Glutamatergic neuron (in vitro differentiated cells): ENCODE measurements around the gene SORBS2. TPM values are rescaled to one million over a fixed set of nuclear protein-coding genes. Genes with fewer than 3 reads are reported as not detected.

ENCODE experiments used
- DNase-seq: peaks from one replicate; pipeline ENCODE4 v3.0.0; 2022
- H3K27ac Mint-ChIP-seq: one replicate; pipeline ENCODE4 v1.8.0; 2020; ENCODE audit warnings: mild to moderate bottlenecking, mixed read lengths, inconsistent platforms; ENCODE audit not compliant: unreplicated experiment
- H3K27me3 Mint-ChIP-seq: one replicate; pipeline ENCODE4 v1.8.0; 2020; ENCODE audit warnings: mild to moderate bottlenecking, moderate library complexity, mixed read lengths, inconsistent platforms; ENCODE audit not compliant: unreplicated experiment
- H3K36me3 Mint-ChIP-seq: one replicate; pipeline ENCODE4 v1.8.0; 2020; ENCODE audit warnings: mild to moderate bottlenecking, mixed read lengths, inconsistent platforms; ENCODE audit not compliant: unreplicated experiment
- H3K4me1 Mint-ChIP-seq: one replicate; pipeline ENCODE4 v1.8.0; 2020; ENCODE audit warnings: mild to moderate bottlenecking, low read depth, mixed read lengths, inconsistent platforms; ENCODE audit not compliant: unreplicated experiment
- H3K4me3 Mint-ChIP-seq: one replicate; pipeline ENCODE4 v1.8.0; 2020; ENCODE audit warnings: mild to moderate bottlenecking, mixed read lengths, inconsistent platforms; ENCODE audit not compliant: unreplicated experiment
- H3K9me3 Mint-ChIP-seq: one replicate; pipeline ENCODE4 v1.8.0; 2020; ENCODE audit warnings: mild to moderate bottlenecking, moderate library complexity, mixed read lengths, inconsistent platforms; ENCODE audit not compliant: unreplicated experiment
- total RNA-seq: library from RNA; stranded (reverse); fragmentation: NEBNext Ultra II Directional; extraction: Animal tissue kit (Norgen Biotek cat#: 25700); gene quantifications from one replicate; pipeline ENCODE4 v1.2.1, GENCODE V29; 2021; ENCODE audit not compliant: unreplicated experiment
- TF ChIP-seq, protein P1 (sequence below): fragments of 200-600 bp; sonication (generic); IDR thresholded peaks from one replicate; pipeline ENCODE4 v1.5.0; 2021; ENCODE audit not compliant: partially characterized antibody, unreplicated experiment

Gene SORBS2
- total RNA-seq, 1 donor from 2014 or later, result 95.5 TPM

DNA sequence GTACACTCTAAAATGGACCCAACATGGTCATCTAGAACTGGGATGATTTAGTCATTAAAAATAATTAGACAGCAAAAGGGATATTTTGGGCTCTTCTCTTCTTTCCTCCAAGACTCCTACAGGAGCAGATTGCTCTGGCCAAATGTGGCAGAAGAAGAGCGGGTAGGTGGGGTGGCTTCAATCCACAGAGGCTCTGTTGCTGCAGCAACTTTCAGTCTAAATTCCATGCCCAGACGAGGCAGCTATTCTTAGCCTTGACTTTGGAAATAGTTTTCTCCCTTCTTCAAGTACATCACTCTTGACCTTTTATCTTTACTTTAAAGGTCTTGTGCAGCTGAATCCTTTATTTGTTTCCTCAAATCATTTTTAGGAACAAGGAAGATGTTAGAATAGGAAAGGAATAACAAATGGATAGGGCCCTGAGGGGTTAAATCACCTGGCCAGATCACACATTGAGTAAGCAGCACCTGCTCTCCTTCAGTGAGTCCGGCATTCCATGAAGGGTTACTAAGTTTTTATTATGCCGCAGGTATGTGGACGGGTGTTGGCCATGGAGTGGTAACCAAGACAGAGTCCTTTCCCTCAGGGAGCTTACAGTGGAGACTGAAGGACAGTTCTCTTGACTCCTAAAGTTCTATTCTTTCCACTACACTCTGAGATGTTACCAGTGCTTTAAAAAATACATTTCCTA lies 19.3 kb upstream of the SORBS2 start:
- TF ChIP-seq, protein P1, sequence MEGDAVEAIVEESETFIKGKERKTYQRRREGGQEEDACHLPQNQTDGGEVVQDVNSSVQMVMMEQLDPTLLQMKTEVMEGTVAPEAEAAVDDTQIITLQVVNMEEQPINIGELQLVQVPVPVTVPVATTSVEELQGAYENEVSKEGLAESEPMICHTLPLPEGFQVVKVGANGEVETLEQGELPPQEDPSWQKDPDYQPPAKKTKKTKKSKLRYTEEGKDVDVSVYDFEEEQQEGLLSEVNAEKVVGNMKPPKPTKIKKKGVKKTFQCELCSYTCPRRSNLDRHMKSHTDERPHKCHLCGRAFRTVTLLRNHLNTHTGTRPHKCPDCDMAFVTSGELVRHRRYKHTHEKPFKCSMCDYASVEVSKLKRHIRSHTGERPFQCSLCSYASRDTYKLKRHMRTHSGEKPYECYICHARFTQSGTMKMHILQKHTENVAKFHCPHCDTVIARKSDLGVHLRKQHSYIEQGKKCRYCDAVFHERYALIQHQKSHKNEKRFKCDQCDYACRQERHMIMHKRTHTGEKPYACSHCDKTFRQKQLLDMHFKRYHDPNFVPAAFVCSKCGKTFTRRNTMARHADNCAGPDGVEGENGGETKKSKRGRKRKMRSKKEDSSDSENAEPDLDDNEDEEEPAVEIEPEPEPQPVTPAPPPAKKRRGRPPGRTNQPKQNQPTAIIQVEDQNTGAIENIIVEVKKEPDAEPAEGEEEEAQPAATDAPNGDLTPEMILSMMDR, result no peak
- Mint-ChIP-seq H3K4me3 (no peak overlapping the region), H3K27me3 (peaks cover 4% of the 10 kb centered on the region), H3K9me3 (peaks cover 2% of the 10 kb centered on the region), H3K36me3 (no peaks in the 10 kb centered on the region), H3K27ac (no peak overlapping the region), H3K4me1 (peaks cover 4% of the 10 kb centered on the region)
- DNase-seq, result no peak

DNA sequence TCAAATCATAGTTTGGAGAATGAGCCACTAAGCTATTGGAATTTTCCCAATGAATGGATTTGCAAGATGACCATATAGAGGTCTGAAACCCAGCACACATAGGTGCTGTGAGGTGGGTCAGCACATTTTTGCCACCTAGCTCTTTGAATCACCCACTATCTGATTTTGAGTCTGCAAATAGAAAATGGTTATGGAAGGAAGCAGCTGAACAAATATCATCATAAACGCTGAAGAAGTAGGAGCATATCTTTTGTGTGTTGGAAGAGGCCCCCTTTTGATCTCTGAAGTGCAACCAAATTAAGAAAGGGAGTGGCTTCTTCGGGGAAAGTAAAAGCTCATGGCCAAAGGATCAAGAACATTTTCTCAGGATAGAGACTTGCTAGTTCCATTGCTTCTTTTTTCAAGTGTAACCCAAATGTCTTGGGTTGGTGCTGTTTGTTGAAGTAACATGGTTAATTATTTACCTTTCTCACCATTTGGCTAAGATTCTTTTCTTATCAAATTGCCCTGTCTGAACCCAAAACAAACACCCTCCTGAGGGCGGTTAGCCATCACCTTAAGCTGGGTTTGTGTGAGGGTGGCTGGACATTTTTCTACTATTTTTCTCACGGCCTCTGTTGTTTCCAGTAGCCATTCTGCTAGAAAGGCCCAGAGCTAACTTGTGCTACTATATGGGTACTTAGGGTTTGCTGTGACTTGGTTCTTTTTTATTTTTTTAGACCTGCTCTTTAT lies 18.4 kb upstream of the SORBS2 start:
- DNase-seq, result no peak
- H3K4me1 Mint-ChIP-seq, result peaks cover 4% of the 10 kb centered on the region
- H3K27ac Mint-ChIP-seq, result no peak overlapping the region
- TF ChIP-seq, protein P1, result no peak
- no peaks in the 10 kb centered on the region for H3K36me3 Mint-ChIP-seq
- H3K9me3 Mint-ChIP-seq, result peaks cover 2% of the 10 kb centered on the region
- peaks cover 4% of the 10 kb centered on the region for H3K27me3 Mint-ChIP-seq
- H3K4me3 Mint-ChIP-seq, result no peak overlapping the region

GRCh38 chr4:185826381-185826780 lies 14.4 kb upstream of the SORBS2 start:
- no peak for DNase-seq
- Mint-ChIP-seq H3K4me1 (no peaks in the 10 kb centered on the region), H3K4me3 (no peak overlapping the region), H3K9me3 (peaks cover 2% of the 10 kb centered on the region), H3K27ac (no peak overlapping the region), H3K36me3 (no peaks in the 10 kb centered on the region), H3K27me3 (peaks cover 4% of the 10 kb centered on the region)
- TF ChIP-seq, protein P1, result no peak

- Mint-ChIP-seq H3K27ac (no peak overlapping the region), H3K4me3 (no peak overlapping the region), H3K9me3 (peaks cover 2% of the 10 kb centered on the region), H3K4me1 (no peaks in the 10 kb centered on the region), H3K36me3 (no peaks in the 10 kb centered on the region), H3K27me3 (peaks cover 6% of the 10 kb centered on the region)
- TF ChIP-seq, protein P1, result no peak
- no peak for DNase-seq
Measured at GRCh38 chr4:185825737-185826136, 13.7 kb upstream of the SORBS2 start.

DNA sequence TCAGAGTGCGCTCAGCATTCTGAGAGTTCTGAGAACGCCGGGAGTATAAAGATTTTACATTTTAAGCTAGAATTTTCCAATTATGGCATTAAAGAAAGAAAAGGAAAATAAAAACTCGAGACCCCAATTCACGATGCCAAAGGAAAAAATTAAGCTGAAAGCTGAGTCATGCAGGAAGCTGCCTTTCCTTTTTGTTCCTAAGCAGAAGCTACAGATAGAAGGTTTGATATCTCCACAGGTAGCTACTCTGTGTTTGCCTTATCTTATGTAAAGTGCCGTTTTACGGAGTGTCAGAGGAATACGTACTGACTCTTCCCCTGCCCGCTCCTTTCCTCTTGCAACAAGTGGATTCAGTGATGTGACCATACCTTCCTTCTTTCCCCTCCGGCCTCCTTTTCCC lies 10.8 kb upstream of the SORBS2 start:
- peaks cover 3% of the 10 kb centered on the region for H3K9me3 Mint-ChIP-seq
- H3K27me3 Mint-ChIP-seq, result peaks cover 3% of the 10 kb centered on the region
- TF ChIP-seq, protein P1, result no peak
- H3K36me3 Mint-ChIP-seq, result peaks cover 4% of the 10 kb centered on the region
- H3K4me3 Mint-ChIP-seq, result no peak overlapping the region
- H3K27ac Mint-ChIP-seq, result no peak overlapping the region
- no peak for DNase-seq
- peaks cover 2% of the 10 kb centered on the region for H3K4me1 Mint-ChIP-seq
